ENCODE results near the gene SLC9A9.

GRCh38 chr3:143339451-143339850 lies 508.8 kb downstream of the SLC9A9 start:
- TF ChIP-seq CTCF (IDR thresholded peaks at IDR 0.05) = no peak
- TF ChIP-seq POLR2A (IDR thresholded peaks at IDR 0.05; ENCODE audit: low read depth) = no peak
- TF ChIP-seq POLR2AphosphoS5 (IDR thresholded peaks at IDR 0.05) = no peak

Data from esophagus muscularis mucosa (tissue), 3 donors.